ENCODE data around the gene SMG6.
A peak's percentile ranks its signal among the peaks of the same experiment; 100 is the strongest.
"Not testable (repeated sequence)": the region's sequence is repeated elsewhere in the genome, so short reads cannot be mapped to it uniquely, and the experiment has no call there.

SMG6 gene

GRCh38 chr17:2271985-2272702 lies 31.4 kb downstream of the SMG6 start:
- TF ChIP-seq CTCF (IDR thresholded peaks at IDR 0.05; ENCODE audit: low read depth, low read length) = no peak
- no peak overlapping the region for H3K4me3 ChIP-seq (ENCODE audit: low read depth, low read length)

GRCh38 chr17:2267354-2267753 lies 36.2 kb downstream of the SMG6 start:
- H3K4me3 ChIP-seq (ENCODE audit: low read depth, low read length) = no peak overlapping the region
- no peak for TF ChIP-seq CTCF (IDR thresholded peaks at IDR 0.05; ENCODE audit: low read depth, low read length)

- TF ChIP-seq CTCF (IDR thresholded peaks at IDR 0.05; ENCODE audit: low read depth, low read length) = no peak
Measured at GRCh38 chr17:2266865-2267228, 36.7 kb downstream of the SMG6 start.

GRCh38 chr17:2266045-2266864 lies 37.3 kb downstream of the SMG6 start:
- no peak overlapping the region for H3K4me3 ChIP-seq (ENCODE audit: low read depth, low read length)
- TF ChIP-seq CTCF (IDR thresholded peaks at IDR 0.05; ENCODE audit: low read depth, low read length) = no peak

More at GRCh38 chr17:2266865-2267228, 36.7 kb downstream of the SMG6 start:
- no peak overlapping the region for H3K4me3 ChIP-seq (ENCODE audit: low read depth, low read length)

GRCh38 chr17:2265166-2265565 lies 38.4 kb downstream of the SMG6 start:
- H3K4me3 ChIP-seq (ENCODE audit: low read depth, low read length) = not testable (repeated sequence)

- H3K4me3 ChIP-seq (ENCODE audit: low read depth, low read length) = no peak overlapping the region
- TF ChIP-seq CTCF (IDR thresholded peaks at IDR 0.05; ENCODE audit: low read depth, low read length) = no peak
Measured at GRCh38 chr17:2264067-2264860, 39.3 kb downstream of the SMG6 start.

- H3K4me3 ChIP-seq (ENCODE audit: low read depth, low read length) = 0 out of 2 replicates have a peak overlapping the region, but pooled peaks have one; percentile 5
- no peak for TF ChIP-seq CTCF (IDR thresholded peaks at IDR 0.05; ENCODE audit: low read depth, low read length)
Measured at GRCh38 chr17:2263183-2264066, 40.2 kb downstream of the SMG6 start.

Data from WI38 (cell line).